GM12878 (cell line): Measurements from ENCODE around the gene PIK3R2. TPM values are rescaled to one million over a fixed set of nuclear protein-coding genes. Genes with fewer than 3 reads are reported as not detected.
"Not testable (repeated sequence)": the region's sequence is repeated elsewhere in the genome, so short reads cannot be mapped to it uniquely, and the experiment has no call there.

Source experiments
- ATAC-seq: fragments of 200-7000 bp; cut with Tn5 transposase; 3 replicates; pipeline ENCODE4 v1.9.1; 2020; ENCODE audit warnings: mild to moderate bottlenecking, moderate library complexity
- BruUV-seq: library from RNA; stranded (reverse); fragments of 400-500 nt; replicated peaks from 2 replicates; lab custom pipeline; 2021; lab: Mats Ljungman, UMichigan
- CTCF ChIA-PET: fragments of 300-600 bp; sonication (Branson Sonifier 250); formaldehyde crosslinking; extraction: SDS; loops from one replicate; lab custom pipeline; 2021; ENCODE audit warnings: inconsistent platforms; lab: Yijun Ruan, JAX
- POLR2A ChIA-PET: fragments of 350-600 bp; formaldehyde crosslinking; extraction: SDS; loops from one replicate; lab custom pipeline; 2021; ENCODE audit warnings: inconsistent platforms; lab: Charles Lee
- RAD21 ChIA-PET: fragments of 300-600 bp; sonication (Branson Sonifier 250); formaldehyde crosslinking; loops from one replicate; lab custom pipeline; 2023; ENCODE audit warnings: antibody characterized with exemption; ENCODE audit not compliant: unreplicated experiment; lab: Charles Lee
- SMC1A ChIA-PET: fragments of 300-600 bp; sonication (Branson Sonifier 250); formaldehyde crosslinking; loops from one replicate; lab custom pipeline; 2023; ENCODE audit not compliant: unreplicated experiment, uncharacterized antibody; lab: Charles Lee
- DNase-seq: peaks from one replicate; pipeline ENCODE4 v3.0.0-alpha.2; 2011; ENCODE audit warnings: low read depth, low spot score
- FAIRE-seq: peaks from 3 replicates; lab custom pipeline; 2011; peaks lifted over from hg19 to GRCh38; lab: Jason Lieb, UNC
- H2AFZ ChIP-seq: 2 replicates; pipeline ENCODE4 v1.6.0; 2011; ENCODE audit warnings: low read depth, low read length, control low read depth; ENCODE audit not compliant: control insufficient read depth
- H3K27ac ChIP-seq: 2 replicates; pipeline ENCODE4 v1.5.1; 2011; ENCODE audit warnings: control low read depth; ENCODE audit not compliant: control insufficient read depth, insufficient read depth
- H3K27me3 ChIP-seq, 2 experiments: replicated peaks in 1 of 2; 2 replicates each; pipeline versions ENCODE4 v1.6.0 to v1.6.1; 2011; ENCODE audit warnings: low read length in 1 of 2; ENCODE audit not compliant: control insufficient read depth in 2 of 2, insufficient read depth in 2 of 2
- H3K36me3 ChIP-seq, 2 experiments: 2 replicates each; pipeline ENCODE4 v1.5.1; 2011; ENCODE audit warnings: low read length in 1 of 2; ENCODE audit not compliant: control insufficient read depth in 2 of 2, insufficient read depth in 2 of 2
- H3K4me1 ChIP-seq: 2 replicates; pipeline ENCODE4 v1.6.1; 2011; ENCODE audit warnings: mild to moderate bottlenecking, low read length, moderate library complexity, mixed read lengths; ENCODE audit not compliant: control insufficient read depth, insufficient read depth
- H3K4me2 ChIP-seq: 2 replicates; pipeline ENCODE4 v1.6.0; 2011; ENCODE audit warnings: control low read depth; ENCODE audit not compliant: control insufficient read depth, insufficient read depth
- H3K4me3 ChIP-seq: fragments of 200-600 bp; sonication (generic); 2 replicates; pipeline ENCODE4 v1.5.1; 2016
- H3K79me2 ChIP-seq: 2 replicates; pipeline ENCODE4 v1.6.0; 2011; ENCODE audit warnings: low read length; ENCODE audit not compliant: control insufficient read depth, insufficient read depth
- H3K9ac ChIP-seq: 2 replicates; pipeline ENCODE4 v1.8.0; 2011; ENCODE audit warnings: low read length, control low read depth, mixed read lengths; ENCODE audit not compliant: control insufficient read depth, insufficient read depth
- H3K9me3 ChIP-seq: replicated peaks from 3 replicates; pipeline ENCODE4 v1.5.1; 2011; ENCODE audit warnings: mild to moderate bottlenecking, low read length; ENCODE audit not compliant: control insufficient read depth, insufficient read depth
- H4K20me1 ChIP-seq: 2 replicates; pipeline ENCODE4 v1.6.0; 2011; ENCODE audit not compliant: control insufficient read depth, insufficient read depth
- RB1 ChIP-seq: fragments of 450-650 bp; formaldehyde crosslinking; IDR thresholded peaks from 2 replicates; pipeline ENCODE4 v1.6.1; 2017; ENCODE audit warnings: mild to moderate bottlenecking, borderline replicate concordance
- SRF ChIP-seq, 2 experiments: IDR thresholded peaks; 2 replicates each; pipeline ENCODE4 v1.6.1; 2011; ENCODE audit warnings: low read depth in 2 of 2, low read length in 2 of 2, mild to moderate bottlenecking in 1 of 2, moderate library complexity in 1 of 2
- ZSCAN29 ChIP-seq: fragments of 450-650 bp; IDR thresholded peaks from 2 replicates; pipeline ENCODE4 v1.6.1; 2017; ENCODE audit warnings: mild to moderate bottlenecking, moderate library complexity
- WGBS: methylation state at CpG from one replicate; pipeline ENCODE4 v1.1.6; 2016; ENCODE audit warnings: low lambda C conversion rate; ENCODE audit not compliant: insufficient replicate concordance, insufficient coverage; ENCODE audit errors: missing lambda C conversion rate; 5-methylcytosine and 5-hydroxymethylcytosine counted together
- in situ Hi-C: fragments of 300-500 bp; cut with MboI; formaldehyde crosslinking; loops from 9 replicates; pipeline ENCODE4 v1.14.3; 2018; ENCODE audit warnings: mixed read lengths
- intact Hi-C: fragments of 100-400 bp; cut with micrococcal nuclease; formaldehyde crosslinking; loops from one replicate; pipeline ENCODE4 v1.14.2; 2022; ENCODE audit not compliant: unreplicated experiment
- polyA plus RNA-seq, 11 experiments: library from polyadenylated mRNA; depleted of rRNA in 4 of 11; unstranded in 6 of 11; stranded (reverse) in 5 of 11; fragments of >200 nt; fragmentation: Nextera tagmentation in 4 of 11; fragmentation: Illumina TruSeq in 1 of 11; extraction: Ambion mirVana in 4 of 11; extraction: Trizol in 1 of 11; gene quantifications; 1 replicate in 1 of 11; 2 replicates in 10 of 11; pipeline versions ENCODE4 v1.2.1 to v1.2.3, GENCODE V29; 2011 to 2016; ENCODE audit warnings: inconsistent platforms in 2 of 11, missing spikeins in 2 of 11, low read depth in 1 of 11
- total RNA-seq, 4 experiments: library from RNA; depleted of rRNA in 3 of 4; stranded (reverse); fragments of >200 nt in 3 of 4; fragmentation: Illumina TruSeq in 1 of 4; extraction: Trizol in 1 of 4; gene quantifications; 2 replicates each; pipeline versions ENCODE4 v1.2.1 to v1.2.3, GENCODE V29; 2013 to 2021
- TF ChIP-seq, protein P1 (sequence below): fragments of 450-650 bp; formaldehyde crosslinking; IDR thresholded peaks from 2 replicates; pipeline ENCODE4 v1.4.0; 2020; ENCODE audit warnings: mild to moderate bottlenecking, moderate library complexity
- TF ChIP-seq, protein P2 (sequence below): fragments of 450-650 bp; IDR thresholded peaks from 2 replicates; pipeline ENCODE4 v1.6.1; 2017; ENCODE audit warnings: mild to moderate bottlenecking, low read depth, inconsistent platforms; ENCODE audit not compliant: poor library complexity, severe bottlenecking
- TF ChIP-seq, protein P3 (sequence below): IDR thresholded peaks from 2 replicates; pipeline ENCODE4 v1.6.1; 2011; ENCODE audit warnings: low read depth, low read length, improper control_type of control experiment, borderline replicate concordance
- TF ChIP-seq, protein P4 (sequence below): IDR thresholded peaks from 2 replicates; pipeline ENCODE4 v1.6.1; 2011; ENCODE audit warnings: low read depth, mild to moderate bottlenecking, low read length, moderate library complexity, borderline replicate concordance; ENCODE audit errors: extremely low read depth

The PIK3R2 gene
- total and polyA plus RNA-seq, 10 of the 15 experiments (the other 5 are each of a cell fraction or from before 2014, with no cell fraction given): 0.26 to 22.6 (median 2.5) TPM

DNA sequence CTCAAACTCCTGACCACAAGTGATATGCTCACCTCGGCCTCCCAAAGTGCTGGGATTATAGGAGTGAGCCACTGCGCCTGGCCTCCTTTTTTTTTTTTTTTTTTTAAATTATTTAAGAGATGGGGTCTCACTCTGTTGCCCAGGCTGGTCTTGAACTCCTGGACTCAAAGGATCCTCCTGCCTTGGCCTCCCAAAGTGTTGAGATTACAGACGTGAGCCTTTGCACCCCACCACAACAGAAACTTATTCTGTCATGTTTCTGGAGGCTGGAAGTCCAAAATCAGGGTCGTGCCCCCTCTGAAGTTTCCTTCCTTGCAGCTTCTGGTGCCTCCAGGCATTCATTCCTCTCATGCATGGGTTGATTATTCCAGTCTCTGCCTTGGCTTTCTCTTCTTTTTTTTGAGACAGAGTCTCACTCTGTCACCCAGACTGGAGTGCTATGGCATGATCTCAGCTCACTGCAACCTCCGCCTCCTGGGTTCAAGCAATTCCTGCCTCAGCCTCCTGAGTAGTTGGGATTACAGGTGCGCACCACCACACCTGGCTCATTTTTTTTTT lies 6.2 kb downstream of the PIK3R2 start:
- SMC1A ChIA-PET, H3K4me3 ChIP-seq, intact Hi-C loops, H2AFZ ChIP-seq, in situ Hi-C loops, FAIRE-seq, H3K36me3 ChIP-seq, H3K27ac ChIP-seq, H3K4me1 ChIP-seq, BruUV-seq, H3K79me2 ChIP-seq, H3K9me3 ChIP-seq, H4K20me1 ChIP-seq, H3K4me2 ChIP-seq, H3K27me3 ChIP-seq, RAD21 ChIA-PET, H3K9ac ChIP-seq, ATAC-seq, DNase-seq: not testable (repeated sequence)
- POLR2A ChIA-PET: interaction anchor here (0.6 kb wide), 2 partner anchors 95 to 750 kb away, joined by 3 to 4 read pairs; no protein-coding TSS in a partner anchor
- WGBS: 83% methylated on average over 6 of the region's 6 CpGs
- CTCF ChIA-PET: interaction anchor here (0.7 to 3.2 kb wide), 3 partner anchors 93 to 162 kb away, joined by 3 to 11 read pairs (median 3); no protein-coding TSS in a partner anchor

DNA sequence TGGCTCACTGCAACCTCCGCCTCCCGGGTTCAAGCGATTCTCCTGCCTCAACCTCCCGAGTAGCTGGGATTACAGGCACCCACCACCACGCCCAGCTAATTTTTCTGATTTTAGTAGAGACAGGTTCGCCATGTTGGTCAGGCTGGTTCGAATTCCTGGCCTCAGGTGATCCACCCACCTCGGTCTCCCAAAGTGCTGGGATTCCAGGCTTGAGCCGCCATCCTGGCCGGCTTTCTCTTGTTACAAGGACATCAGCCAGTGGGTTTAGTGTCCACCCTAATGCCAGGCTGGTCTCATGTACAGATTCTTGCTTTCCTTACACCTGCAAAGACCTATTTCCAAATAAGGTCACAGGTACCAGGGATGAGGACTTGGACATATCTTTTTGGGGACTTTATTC lies 6.8 kb downstream of the PIK3R2 start:
- POLR2A ChIA-PET: interaction anchor here (0.7 to 1.2 kb wide), 2 partner anchors 31 to 159 kb away, joined by 3 to 4 read pairs; no protein-coding TSS in a partner anchor
- WGBS: 92% methylated on average over 10 of the region's 10 CpGs
- no peak for FAIRE-seq
- TF ChIP-seq SRF (IDR thresholded peaks at IDR 0.05; ENCODE audit: low read depth in 2 of 2, low read length in 2 of 2) (no peak), RB1 (no peak), ZSCAN29 (no peak)
- TF ChIP-seq, protein P1, sequence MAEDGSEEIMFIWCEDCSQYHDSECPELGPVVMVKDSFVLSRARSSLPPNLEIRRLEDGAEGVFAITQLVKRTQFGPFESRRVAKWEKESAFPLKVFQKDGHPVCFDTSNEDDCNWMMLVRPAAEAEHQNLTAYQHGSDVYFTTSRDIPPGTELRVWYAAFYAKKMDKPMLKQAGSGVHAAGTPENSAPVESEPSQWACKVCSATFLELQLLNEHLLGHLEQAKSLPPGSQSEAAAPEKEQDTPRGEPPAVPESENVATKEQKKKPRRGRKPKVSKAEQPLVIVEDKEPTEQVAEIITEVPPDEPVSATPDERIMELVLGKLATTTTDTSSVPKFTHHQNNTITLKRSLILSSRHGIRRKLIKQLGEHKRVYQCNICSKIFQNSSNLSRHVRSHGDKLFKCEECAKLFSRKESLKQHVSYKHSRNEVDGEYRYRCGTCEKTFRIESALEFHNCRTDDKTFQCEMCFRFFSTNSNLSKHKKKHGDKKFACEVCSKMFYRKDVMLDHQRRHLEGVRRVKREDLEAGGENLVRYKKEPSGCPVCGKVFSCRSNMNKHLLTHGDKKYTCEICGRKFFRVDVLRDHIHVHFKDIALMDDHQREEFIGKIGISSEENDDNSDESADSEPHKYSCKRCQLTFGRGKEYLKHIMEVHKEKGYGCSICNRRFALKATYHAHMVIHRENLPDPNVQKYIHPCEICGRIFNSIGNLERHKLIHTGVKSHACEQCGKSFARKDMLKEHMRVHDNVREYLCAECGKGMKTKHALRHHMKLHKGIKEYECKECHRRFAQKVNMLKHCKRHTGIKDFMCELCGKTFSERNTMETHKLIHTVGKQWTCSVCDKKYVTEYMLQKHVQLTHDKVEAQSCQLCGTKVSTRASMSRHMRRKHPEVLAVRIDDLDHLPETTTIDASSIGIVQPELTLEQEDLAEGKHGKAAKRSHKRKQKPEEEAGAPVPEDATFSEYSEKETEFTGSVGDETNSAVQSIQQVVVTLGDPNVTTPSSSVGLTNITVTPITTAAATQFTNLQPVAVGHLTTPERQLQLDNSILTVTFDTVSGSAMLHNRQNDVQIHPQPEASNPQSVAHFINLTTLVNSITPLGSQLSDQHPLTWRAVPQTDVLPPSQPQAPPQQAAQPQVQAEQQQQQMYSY (CRISPR knock-in tag): no peak
- TF ChIP-seq, protein P2, sequence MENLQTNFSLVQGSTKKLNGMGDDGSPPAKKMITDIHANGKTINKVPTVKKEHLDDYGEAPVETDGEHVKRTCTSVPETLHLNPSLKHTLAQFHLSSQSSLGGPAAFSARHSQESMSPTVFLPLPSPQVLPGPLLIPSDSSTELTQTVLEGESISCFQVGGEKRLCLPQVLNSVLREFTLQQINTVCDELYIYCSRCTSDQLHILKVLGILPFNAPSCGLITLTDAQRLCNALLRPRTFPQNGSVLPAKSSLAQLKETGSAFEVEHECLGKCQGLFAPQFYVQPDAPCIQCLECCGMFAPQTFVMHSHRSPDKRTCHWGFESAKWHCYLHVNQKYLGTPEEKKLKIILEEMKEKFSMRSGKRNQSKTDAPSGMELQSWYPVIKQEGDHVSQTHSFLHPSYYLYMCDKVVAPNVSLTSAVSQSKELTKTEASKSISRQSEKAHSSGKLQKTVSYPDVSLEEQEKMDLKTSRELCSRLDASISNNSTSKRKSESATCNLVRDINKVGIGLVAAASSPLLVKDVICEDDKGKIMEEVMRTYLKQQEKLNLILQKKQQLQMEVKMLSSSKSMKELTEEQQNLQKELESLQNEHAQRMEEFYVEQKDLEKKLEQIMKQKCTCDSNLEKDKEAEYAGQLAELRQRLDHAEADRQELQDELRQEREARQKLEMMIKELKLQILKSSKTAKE: no peak
- TF ChIP-seq, protein P3, sequence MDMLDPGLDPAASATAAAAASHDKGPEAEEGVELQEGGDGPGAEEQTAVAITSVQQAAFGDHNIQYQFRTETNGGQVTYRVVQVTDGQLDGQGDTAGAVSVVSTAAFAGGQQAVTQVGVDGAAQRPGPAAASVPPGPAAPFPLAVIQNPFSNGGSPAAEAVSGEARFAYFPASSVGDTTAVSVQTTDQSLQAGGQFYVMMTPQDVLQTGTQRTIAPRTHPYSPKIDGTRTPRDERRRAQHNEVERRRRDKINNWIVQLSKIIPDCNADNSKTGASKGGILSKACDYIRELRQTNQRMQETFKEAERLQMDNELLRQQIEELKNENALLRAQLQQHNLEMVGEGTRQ: no peak
- TF ChIP-seq, protein P4, sequence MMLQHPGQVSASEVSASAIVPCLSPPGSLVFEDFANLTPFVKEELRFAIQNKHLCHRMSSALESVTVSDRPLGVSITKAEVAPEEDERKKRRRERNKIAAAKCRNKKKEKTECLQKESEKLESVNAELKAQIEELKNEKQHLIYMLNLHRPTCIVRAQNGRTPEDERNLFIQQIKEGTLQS: no peak

More for the DNA sequence above, 6.8 kb downstream of the PIK3R2 start:
- H3K4me2 ChIP-seq: no peak overlapping the region
- no peaks in the 10 kb centered on the region for H3K79me2 ChIP-seq
- H3K9ac ChIP-seq: no peak overlapping the region
- no peak overlapping the region for H3K4me3 ChIP-seq
- intact Hi-C loops: no loop called here
- peaks cover 6 to 7% of the 10 kb centered on the region in 2 experiments; a peak in 3 of 4 replicates for H3K36me3 ChIP-seq
- no peak overlapping the region for H2AFZ ChIP-seq
- no peak for DNase-seq
- 0 out of 2 replicates have a peak, but pooled peaks cover 5% of the 10 kb centered on the region for H3K4me1 ChIP-seq
- ChIA-PET RAD21 (interaction anchor here (0.7 to 0.8 kb wide), 2 partner anchors 26 to 47 kb away, joined by 3 read pairs; no protein-coding TSS in a partner anchor), CTCF (interaction anchor here (1.0 to 3.2 kb wide), 5 partner anchors 9 to 100 kb away, joined by 3 to 22 read pairs (median 5); no protein-coding TSS in a partner anchor), SMC1A (interaction anchor here (1.3 kb wide), 1 partner anchor 93 kb away, joined by 5 read pairs; no protein-coding TSS in a partner anchor)
- H3K9me3 ChIP-seq: no peaks in the 10 kb centered on the region
- H3K27ac ChIP-seq: no peak overlapping the region
- no peak for ATAC-seq
- H4K20me1 ChIP-seq: no peaks in the 10 kb centered on the region
- H3K27me3 ChIP-seq: no peaks in the 10 kb centered on the region
- TSS peak; percentile 76 for BruUV-seq
- in situ Hi-C loops: no loop called here
